HG02678 (cell line): ENCODE data around the gene NPB.

Experiments used
- ATAC-seq: cut with Tn5 transposase; IDR thresholded peaks from one replicate; pipeline ENCODE4 v1.9.1; 2021; ENCODE audit warnings: mild to moderate bottlenecking, moderate library complexity; ENCODE audit not compliant: unreplicated experiment

Gene NPB

GRCh38 chr17:81898029-81898866 lies 3.8 kb upstream of the NPB start:
- no peak for ATAC-seq

GRCh38 chr17:81898885-81899284 lies 3.2 kb upstream of the NPB start:
- no peak for ATAC-seq

- no peak for ATAC-seq
Measured at GRCh38 chr17:81899514-81900166, 2.4 kb upstream of the NPB start.

GRCh38 chr17:81900181-81900820 lies 1.7 kb upstream of the NPB start:
- no peak for ATAC-seq

- ATAC-seq, result no peak
Measured at GRCh38 chr17:81901167-81902022, 643 bp upstream of the NPB start.

- no peak for ATAC-seq
Measured at GRCh38 chr17:81902653-81903414, 796 bp downstream of the NPB start.

GRCh38 chr17:81903415-81903831 lies 1.4 kb downstream of the NPB start:
- no peak for ATAC-seq

GRCh38 chr17:81903896-81904599 lies 2.0 kb downstream of the NPB start:
- ATAC-seq, result no peak

- ATAC-seq, result no peak
Measured at GRCh38 chr17:81904600-81905423, 2.8 kb downstream of the NPB start.

GRCh38 chr17:81905424-81905875 lies 3.4 kb downstream of the NPB start:
- no peak for ATAC-seq

- no peak for ATAC-seq
Measured at GRCh38 chr17:81905993-81906392, 4.0 kb downstream of the NPB start.

GRCh38 chr17:81906476-81907218 lies 4.6 kb downstream of the NPB start:
- no peak for ATAC-seq

- ATAC-seq, result no peak
Measured at GRCh38 chr17:81907219-81908145, 5.4 kb downstream of the NPB start.

- ATAC-seq, result no peak
Measured at GRCh38 chr17:81908793-81909192, 6.8 kb downstream of the NPB start.

- no peak for ATAC-seq
Measured at GRCh38 chr17:81909231-81909630, 7.2 kb downstream of the NPB start.

GRCh38 chr17:81909966-81910839 lies 8.2 kb downstream of the NPB start:
- ATAC-seq, result no peak
